HPDE6-E6E7 (cell line): ENCODE data around the gene ERP29.
"Not testable (repeated sequence)": the region's sequence is repeated elsewhere in the genome, so short reads cannot be mapped to it uniquely, and the experiment has no call there.

Source experiments
- DNase-seq: peaks from one replicate; pipeline ENCODE4 v3.0.0; 2011; ENCODE audit warnings: missing footprints; ENCODE audit errors: extremely low spot score

Gene ERP29

GRCh38 chr12:112001576-112001975, 11.7 kb upstream of the ERP29 start:
- DNase-seq = no peak

GRCh38 chr12:112004041-112004440, 9.2 kb upstream of the ERP29 start:
- no peak for DNase-seq

GRCh38 chr12:112005419-112006395, 7.5 kb upstream of the ERP29 start:
- DNase-seq = peak; percentile 40

GRCh38 chr12:112007945-112008344, 5.3 kb upstream of the ERP29 start:
- no peak for DNase-seq

- no peak for DNase-seq
Observed at GRCh38 chr12:112008918-112009317, 4.3 kb upstream of the ERP29 start.

- not testable (repeated sequence) for DNase-seq
Observed at GRCh38 chr12:112009596-112009995, 3.6 kb upstream of the ERP29 start.

GRCh38 chr12:112010415-112011344, 2.5 kb upstream of the ERP29 start:
- DNase-seq = no peak

GRCh38 chr12:112011685-112012084, 1.5 kb upstream of the ERP29 start:
- DNase-seq = no peak

- DNase-seq = peak; percentile 33
Observed at GRCh38 chr12:112013601-112014402, 576 bp downstream of the ERP29 start.

GRCh38 chr12:112015938-112016337, 2.7 kb downstream of the ERP29 start:
- DNase-seq = no peak

- no peak for DNase-seq
Observed at GRCh38 chr12:112017041-112017440, 3.8 kb downstream of the ERP29 start.

GRCh38 chr12:112018571-112019237, 5.5 kb downstream of the ERP29 start:
- peak; percentile 5 for DNase-seq

- DNase-seq = no peak
Observed at GRCh38 chr12:112020947-112021457, 7.8 kb downstream of the ERP29 start.

GRCh38 chr12:112022241-112023016, 9.2 kb downstream of the ERP29 start:
- no peak for DNase-seq

- no peak for DNase-seq
Observed at GRCh38 chr12:112023759-112024396, 10.7 kb downstream of the ERP29 start.

- DNase-seq = no peak
Observed at GRCh38 chr12:112025808-112026375, 12.7 kb downstream of the ERP29 start.

GRCh38 chr12:112029301-112029700, 16.1 kb downstream of the ERP29 start:
- no peak for DNase-seq

GRCh38 chr12:112031472-112031871, 18.2 kb downstream of the ERP29 start:
- no peak for DNase-seq

- DNase-seq = no peak
Observed at GRCh38 chr12:112032292-112032691, 19.1 kb downstream of the ERP29 start.
